Activated CD4-positive, alpha-beta T cell treated with anti-CD3 and anti-CD28 coated beads for 48 hours (primary cell): ENCODE data around the gene ZNF296.
A peak's percentile ranks its signal among the peaks of the same experiment; 100 is the strongest.

Source experiments
- DNase-seq: peaks from one replicate; pipeline ENCODE4 v3.0.0-alpha.2; 2020

The ZNF296 gene

DNA sequence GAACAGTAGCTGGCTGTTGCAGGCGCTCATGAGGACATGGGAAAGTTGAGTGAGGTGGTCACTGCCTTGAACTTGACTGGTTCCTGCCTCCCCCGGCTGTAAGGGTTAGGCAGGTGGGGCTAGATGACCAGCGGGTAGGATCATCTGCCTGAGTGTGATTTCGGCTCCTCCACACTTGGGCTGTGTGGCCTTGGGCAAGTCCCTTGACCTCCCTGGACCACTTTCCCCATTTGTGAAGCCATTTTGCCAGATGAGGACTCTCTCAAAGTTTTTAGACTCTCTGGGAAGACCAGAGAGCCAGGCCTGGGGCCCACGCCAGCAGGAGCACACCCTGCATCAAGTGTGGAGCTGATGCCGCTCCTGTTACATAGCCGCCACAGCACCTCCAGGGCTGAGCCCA, 26.2 kb upstream of the ZNF296 start:
- no peak for DNase-seq

GRCh38 chr19:45101806-45102205, 25.5 kb upstream of the ZNF296 start:
- no peak for DNase-seq

DNA sequence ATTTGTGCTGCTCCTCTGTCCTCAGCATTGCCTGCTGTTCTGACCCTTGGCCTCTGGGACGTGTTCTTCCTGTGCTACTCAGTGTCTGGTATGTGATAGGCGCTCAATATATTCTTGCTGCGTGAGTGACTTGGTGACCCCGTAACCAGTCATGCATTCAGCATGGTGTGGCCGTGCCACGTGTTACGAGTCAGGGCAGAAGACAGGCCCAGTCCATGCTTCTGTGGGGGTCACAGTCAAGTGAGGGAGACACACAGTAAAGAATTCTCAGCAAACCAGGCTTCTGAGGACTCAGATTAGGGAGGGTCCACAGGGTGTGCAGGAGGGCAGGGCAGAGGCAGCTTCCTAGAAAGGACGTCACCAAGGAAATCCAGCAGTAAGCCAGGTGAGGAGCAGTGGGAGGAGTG, 24.6 kb upstream of the ZNF296 start:
- DNase-seq, result no peak

DNA sequence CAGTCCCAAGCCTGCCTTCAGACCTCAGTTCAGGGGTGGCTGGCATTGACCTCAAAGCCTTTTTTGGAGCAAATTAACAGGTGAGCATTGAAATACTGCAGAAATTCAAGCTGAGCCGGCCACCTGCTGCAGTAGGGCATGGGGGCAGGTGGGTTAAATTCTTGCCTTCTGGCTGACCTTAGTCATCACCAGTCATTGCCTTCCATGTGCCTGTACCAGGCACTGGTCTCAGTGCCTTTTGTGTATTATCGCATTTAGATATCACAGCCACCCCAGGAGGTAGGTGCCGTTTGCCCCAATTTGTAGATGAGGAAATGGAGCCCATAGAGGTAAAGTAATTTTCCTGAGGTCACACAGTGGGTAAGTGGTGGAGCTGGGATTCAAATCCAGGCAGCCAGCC, 23.9 kb upstream of the ZNF296 start:
- no peak for DNase-seq

GRCh38 chr19:45099467-45100191, 23.4 kb upstream of the ZNF296 start:
- no peak for DNase-seq

- DNase-seq, result no peak
These were observed 22.5 kb upstream of the ZNF296 start for GRCh38 chr19:45098521-45099466.

- DNase-seq, result no peak
These were observed 21.7 kb upstream of the ZNF296 start for GRCh38 chr19:45097776-45098520.

GRCh38 chr19:45097450-45097775, 21.1 kb upstream of the ZNF296 start:
- no peak for DNase-seq

DNA sequence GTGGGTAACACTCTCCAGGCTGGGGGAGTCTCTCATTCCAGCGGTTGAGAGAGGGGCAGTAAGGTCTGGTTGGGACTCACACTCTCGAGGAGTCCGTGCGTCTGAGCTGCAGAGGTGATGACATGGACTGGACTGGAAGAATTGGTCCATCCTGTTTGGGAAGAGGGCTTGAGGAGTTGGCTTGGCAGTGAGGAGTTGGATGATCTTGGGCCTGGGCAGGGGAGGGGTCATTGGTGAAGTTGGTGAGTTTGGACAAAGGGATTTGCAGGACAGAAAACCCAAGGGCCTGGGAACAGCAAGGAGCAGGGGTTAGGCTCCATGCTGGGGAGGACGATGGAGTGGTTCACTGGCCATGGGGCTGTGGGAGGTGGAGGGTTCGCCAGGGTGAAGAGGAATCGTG, 20.4 kb upstream of the ZNF296 start:
- no peak for DNase-seq

GRCh38 chr19:45095496-45096413, 19.5 kb upstream of the ZNF296 start:
- no peak for DNase-seq

- DNase-seq, result no peak
These were observed 18.4 kb upstream of the ZNF296 start for GRCh38 chr19:45094707-45095106.

- DNase-seq, result no peak
These were observed 17.9 kb upstream of the ZNF296 start for GRCh38 chr19:45094137-45094536.

DNA sequence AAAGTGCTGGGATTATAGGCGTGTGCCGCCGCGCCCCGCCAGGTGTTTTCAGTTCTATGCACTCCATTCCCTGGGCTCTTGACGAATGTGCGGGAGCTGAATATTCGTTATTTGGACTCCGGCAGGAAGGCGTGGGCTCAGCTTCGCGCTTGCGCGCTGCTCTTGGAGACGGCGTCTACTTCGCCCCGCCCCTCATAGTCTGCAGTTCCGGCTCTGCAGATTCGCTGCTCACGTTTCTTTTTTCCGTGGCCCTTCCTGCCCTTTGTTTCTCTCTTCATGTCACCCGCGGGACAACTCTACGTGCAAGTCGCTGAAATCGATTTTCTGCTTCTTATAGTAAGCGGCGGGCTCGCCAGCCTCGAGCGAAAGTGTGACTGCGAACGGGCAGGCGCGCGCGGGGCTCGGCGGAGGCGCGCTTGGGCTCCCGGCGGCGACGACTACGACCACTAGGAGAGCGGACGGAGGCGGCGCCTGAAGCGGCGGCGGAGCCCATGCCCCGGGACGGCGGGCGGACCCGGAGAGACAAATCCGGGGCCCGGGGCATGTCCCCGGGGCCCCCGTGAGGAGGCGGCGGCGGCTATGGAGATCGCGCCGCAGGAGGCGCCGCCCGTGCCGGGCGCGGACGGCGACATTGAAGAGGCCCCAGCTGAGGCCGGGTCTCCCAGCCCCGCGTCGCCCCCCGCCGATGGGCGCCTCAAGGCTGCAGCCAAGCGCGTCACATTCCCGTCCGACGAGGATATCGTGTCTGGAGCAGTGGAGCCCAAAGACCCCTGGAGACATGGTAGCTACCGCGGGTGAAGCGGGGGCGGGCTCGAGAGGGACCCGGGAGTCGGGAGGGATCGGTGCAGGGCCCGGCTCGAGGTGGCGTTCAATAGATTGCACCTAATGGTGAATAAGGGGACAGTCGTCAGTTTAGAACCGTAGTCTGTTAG, 16.7 kb upstream of the ZNF296 start, which contains the start of gene PPP1R37:
TSS of gene PPP1R37 (plus strand) at position 433 of the 932 bp plus-strand sequence. CDS start at position 580, 147 bp downstream.
- peak; percentile 95 for DNase-seq

GRCh38 chr19:45091031-45091923, 15.0 kb upstream of the ZNF296 start:
- DNase-seq, result peak; percentile 99

DNA sequence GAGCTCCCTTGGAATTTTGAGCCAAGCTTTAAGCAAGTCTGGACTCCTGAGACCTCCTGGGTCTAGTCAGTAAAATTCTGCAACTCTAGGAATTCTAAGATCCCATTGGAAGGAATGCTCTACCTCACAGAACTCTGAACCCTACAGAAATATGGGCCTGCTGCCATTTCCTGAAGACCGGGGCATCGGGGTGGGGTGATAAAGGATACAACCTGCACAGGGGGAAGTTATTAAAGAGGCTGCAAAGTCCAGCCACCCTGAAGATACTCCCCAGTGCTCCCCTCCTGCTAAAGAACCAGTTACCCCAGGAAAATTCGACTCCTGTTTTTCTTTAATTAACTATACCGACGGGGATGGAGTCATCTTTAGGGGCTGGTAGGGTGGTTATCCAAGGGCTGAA, 14.3 kb upstream of the ZNF296 start:
- no peak for DNase-seq

GRCh38 chr19:45090034-45090433, 13.8 kb upstream of the ZNF296 start:
- no peak for DNase-seq

DNA sequence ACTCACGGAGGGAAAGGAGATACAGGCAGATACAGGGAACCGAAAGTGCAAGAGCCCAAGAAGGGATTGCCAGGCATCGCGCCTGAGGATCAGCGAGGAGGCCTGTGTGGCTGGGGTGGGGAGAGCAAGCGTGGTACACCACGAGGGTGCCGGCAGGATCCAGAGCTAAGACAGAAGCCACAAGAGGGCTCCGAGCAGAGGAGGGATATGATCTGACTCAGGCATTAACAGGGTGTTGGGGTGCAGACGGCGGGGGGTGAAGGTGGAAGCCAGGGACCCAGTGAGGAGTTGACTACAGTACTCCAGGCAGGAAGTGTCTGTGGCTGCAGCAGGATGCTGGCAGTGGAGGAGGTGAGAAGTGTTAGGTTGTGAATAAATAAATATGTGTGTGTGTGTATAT, 11.3 kb upstream of the ZNF296 start:
- DNase-seq, result peak; percentile 38

DNA sequence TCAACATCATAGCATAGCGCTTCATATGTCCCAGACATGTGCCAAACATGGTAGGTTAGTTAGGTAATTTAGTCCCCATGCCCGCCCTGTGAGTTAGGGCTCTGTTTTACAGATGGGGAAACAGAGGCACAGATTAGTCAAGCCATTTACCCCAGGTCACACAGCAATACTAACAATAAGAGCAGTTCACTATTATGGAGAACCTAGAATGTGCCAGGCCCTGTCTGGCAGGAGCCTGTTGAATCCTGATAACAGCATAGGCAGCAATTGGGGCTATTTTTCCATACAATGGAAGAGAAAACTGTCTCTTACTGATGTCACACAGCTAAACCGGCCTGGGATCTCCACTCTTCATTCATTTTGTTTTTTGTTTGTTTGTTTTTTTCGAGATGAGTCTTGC, 10.2 kb upstream of the ZNF296 start:
- no peak for DNase-seq

- DNase-seq, result no peak
These were observed 5.9 kb upstream of the ZNF296 start for GRCh38 chr19:45082170-45082569.

DNA sequence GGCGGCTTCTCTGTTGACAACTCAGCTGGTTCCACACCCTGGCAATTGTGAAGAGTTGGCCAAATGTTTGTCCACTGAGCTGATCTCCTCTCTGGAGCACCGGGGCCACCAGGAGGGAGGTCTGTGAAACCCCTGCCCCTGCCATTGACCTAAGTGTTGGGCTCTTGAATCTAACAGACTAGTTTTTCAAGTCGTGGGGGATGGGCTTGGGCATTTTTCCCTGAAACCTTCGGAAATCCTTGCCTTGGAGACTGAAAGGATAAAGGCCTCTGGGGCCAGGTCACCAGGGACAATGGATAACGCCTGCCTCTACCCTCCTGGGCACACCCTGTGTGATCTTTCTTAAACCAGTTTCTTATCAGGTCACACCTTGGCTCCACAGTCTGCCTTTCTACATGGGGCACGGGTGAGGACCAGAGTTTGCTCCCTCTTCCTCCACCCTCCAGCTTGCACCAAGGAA, 3.7 kb upstream of the ZNF296 start:
- DNase-seq, result no peak
